ENCODE results near the gene MAPK1. TPM values are rescaled to one million over a fixed set of nuclear protein-coding genes. Genes with fewer than 3 reads are reported as not detected.

MAPK1 gene
- total and polyA plus RNA-seq, 9 of the 15 experiments (the other 6 are each of a cell fraction or from before 2014, with no cell fraction given) = 46.3 to 575 (median 283) TPM

- no peak overlapping the region for H2AFZ ChIP-seq (ENCODE audit: low read depth, low read length)
- BruUV-seq (replicated peaks) = no TSS peak
- no peak overlapping the region for H3K4me2 ChIP-seq (ENCODE audit: insufficient read depth, low read length)
- no peak overlapping the region for H3K27ac ChIP-seq (ENCODE audit: extremely low read depth, low read depth, low read length)
- peaks cover 76% of the 10 kb centered on the region for H3K36me3 ChIP-seq (ENCODE audit: control insufficient read depth, insufficient read depth, low read length)
- FAIRE-seq = no peak
- in situ Hi-C loops (cut with MboI) (no loop called here), intact Hi-C loops (cut with micrococcal nuclease) (loop anchor here (2.0 to 5.0 kb wide), 2 partner anchors 76 to 78 kb away; partner anchors contain the start of gene MAPK1)
- peaks cover 16% of the 10 kb centered on the region for H4K20me1 ChIP-seq (replicated peaks; ENCODE audit: control insufficient read depth, insufficient read depth, low read length)
- ChIA-PET CTCF (ENCODE audit: low intra/inter-chr PET ratio) (no interaction called here), POLR2A (interaction anchor here (0.6 to 5.2 kb wide), 19 partner anchors 9 to 205 kb away, joined by 3 to 22 read pairs (median 3); no protein-coding TSS in a partner anchor)
- TF ChIP-seq E2F4 (CRISPR knock-in tag; IDR thresholded peaks at IDR 0.05; ENCODE audit: low read depth) (0 out of 2 replicates have a peak, but pooled peaks have one; percentile 37), TAF7 (tag; IDR thresholded peaks at IDR 0.05) (no peak), ZNF282 (CRISPR knock-in tag; IDR thresholded peaks at IDR 0.05) (no peak), ZNF655 (CRISPR knock-in tag; IDR thresholded peaks at IDR 0.05) (no peak), TEAD2 (tag; IDR thresholded peaks at IDR 0.05) (no peak), NR1H2 (CRISPR knock-in tag; IDR thresholded peaks at IDR 0.05) (0 out of 2 replicates have a peak, but pooled peaks have one; percentile 28), GTF2B (IDR thresholded peaks at IDR 0.05; ENCODE audit: extremely low read depth, insufficient read length) (no peak), PBX2 (CRISPR knock-in tag; IDR thresholded peaks at IDR 0.05; ENCODE audit: low read depth) (no peak), PBX2 (tag; conservative IDR thresholded peaks at IDR 0.05; ENCODE audit: low read depth) (no peak), CEBPG (CRISPR knock-in tag; IDR thresholded peaks at IDR 0.05) (0 out of 2 replicates have a peak, but pooled peaks have one; percentile 53), CEBPG (tag; conservative IDR thresholded peaks at IDR 0.05 in 1 of 2, IDR thresholded peaks at IDR 0.05 in 1 of 2) (no peak), MYC (IDR thresholded peaks at IDR 0.05; ENCODE audit: low read depth, low read length) (no peak), MYC (CRISPR knock-in tag; IDR thresholded peaks at IDR 0.05; ENCODE audit: borderline replicate concordance, low read depth) (no peak), ZNF785 (CRISPR knock-in tag; IDR thresholded peaks at IDR 0.05) (no peak)
- 0 out of 3 replicates have a peak, but pooled peaks cover 3% of the 10 kb centered on the region for H3K79me2 ChIP-seq (ENCODE audit: control insufficient read depth, insufficient read depth, low read length)
- H3K9ac ChIP-seq (ENCODE audit: insufficient read depth in 1 of 2, low read depth in 2 of 2, low read length in 2 of 2) = no peak overlapping the region
- H3K4me1 ChIP-seq (replicated peaks in 1 of 2; ENCODE audit: control insufficient read depth in 2 of 2, insufficient read depth in 2 of 2, low read length in 2 of 2) = peaks cover 0 to 11% of the 10 kb centered on the region in 2 experiments; a peak in 3 of 5 replicates
- DNase-seq (ENCODE audit: extremely low read depth in 1 of 4, low spot score in 3 of 4) = no peak
- peaks cover 9% of the 10 kb centered on the region for H3K9me1 ChIP-seq (ENCODE audit: control insufficient read depth, insufficient read depth, low read length)
- H3K4me3 ChIP-seq = no peak overlapping the region
- no peaks in the 10 kb centered on the region for H3K9me3 ChIP-seq (replicated peaks; ENCODE audit: control insufficient read depth, insufficient read depth, low read depth, low read length)
- ATAC-seq = no peak
- no peaks in the 10 kb centered on the region for H3K27me3 ChIP-seq (ENCODE audit: control insufficient read depth in 2 of 2, insufficient read depth in 2 of 2, low read length in 2 of 2)
These were observed 77.1 kb downstream of the MAPK1 start for GRCh38 chr22:21790359-21790758.
